GM19023 (cell line): ENCODE results near the gene CERS6.
"Not testable (repeated sequence)": the region's sequence is repeated elsewhere in the genome, so short reads cannot be mapped to it uniquely, and the experiment has no call there.

Source experiments
- ATAC-seq: cut with Tn5 transposase; IDR thresholded peaks from one replicate; pipeline ENCODE4 v1.9.1; 2021; ENCODE audit warnings: mild to moderate bottlenecking, moderate library complexity; ENCODE audit not compliant: unreplicated experiment

The CERS6 gene, protein sequence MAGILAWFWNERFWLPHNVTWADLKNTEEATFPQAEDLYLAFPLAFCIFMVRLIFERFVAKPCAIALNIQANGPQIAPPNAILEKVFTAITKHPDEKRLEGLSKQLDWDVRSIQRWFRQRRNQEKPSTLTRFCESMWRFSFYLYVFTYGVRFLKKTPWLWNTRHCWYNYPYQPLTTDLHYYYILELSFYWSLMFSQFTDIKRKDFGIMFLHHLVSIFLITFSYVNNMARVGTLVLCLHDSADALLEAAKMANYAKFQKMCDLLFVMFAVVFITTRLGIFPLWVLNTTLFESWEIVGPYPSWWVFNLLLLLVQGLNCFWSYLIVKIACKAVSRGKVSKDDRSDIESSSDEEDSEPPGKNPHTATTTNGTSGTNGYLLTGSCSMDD

DNA sequence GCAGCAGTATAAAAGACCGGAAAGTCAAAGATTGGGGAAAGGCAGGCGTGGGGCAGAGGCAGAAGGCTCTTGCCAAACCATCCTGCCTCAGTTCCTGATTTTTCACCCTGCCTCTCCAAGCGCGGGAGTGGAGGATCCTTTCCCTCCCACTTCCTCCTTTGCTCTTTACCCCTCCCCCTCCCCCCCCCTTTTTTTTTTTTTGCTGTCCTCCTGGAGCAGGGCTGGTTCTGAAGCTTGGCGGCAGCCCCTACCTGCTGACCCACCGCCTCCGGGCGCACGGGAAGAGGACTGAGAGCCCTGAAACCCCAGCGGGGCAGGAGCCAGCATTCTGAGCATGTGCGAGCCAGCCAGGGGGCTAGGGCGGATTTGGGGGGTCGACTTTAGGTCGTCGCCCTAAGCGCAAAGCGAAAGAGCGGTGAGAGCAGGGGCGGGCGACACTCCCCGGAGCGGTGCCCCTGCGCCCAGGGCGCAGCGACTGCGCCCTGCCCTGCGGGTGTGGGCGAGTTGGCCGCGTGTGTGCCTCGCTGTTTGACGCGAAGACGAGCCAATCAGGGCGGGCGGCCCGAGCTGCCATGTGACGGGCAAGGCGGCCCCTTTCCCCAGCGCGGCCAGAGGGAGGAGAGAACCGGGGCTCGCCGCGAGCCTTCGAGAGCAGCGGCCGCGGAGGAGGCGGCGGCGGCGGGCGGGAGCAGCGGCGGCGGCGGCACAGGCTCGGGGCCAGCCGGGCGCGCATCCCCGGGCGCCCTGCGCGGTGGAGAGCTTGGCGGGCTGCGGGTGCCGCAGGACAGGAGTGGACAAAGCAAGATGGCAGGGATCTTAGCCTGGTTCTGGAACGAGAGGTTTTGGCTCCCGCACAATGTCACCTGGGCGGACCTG lies at the start of gene CERS6:
CERS6 (plus strand) TSS at position 628 of the 876 bp plus-strand sequence; CDS start at position 805, 177 bp downstream.
- peak; percentile 95 for ATAC-seq

DNA sequence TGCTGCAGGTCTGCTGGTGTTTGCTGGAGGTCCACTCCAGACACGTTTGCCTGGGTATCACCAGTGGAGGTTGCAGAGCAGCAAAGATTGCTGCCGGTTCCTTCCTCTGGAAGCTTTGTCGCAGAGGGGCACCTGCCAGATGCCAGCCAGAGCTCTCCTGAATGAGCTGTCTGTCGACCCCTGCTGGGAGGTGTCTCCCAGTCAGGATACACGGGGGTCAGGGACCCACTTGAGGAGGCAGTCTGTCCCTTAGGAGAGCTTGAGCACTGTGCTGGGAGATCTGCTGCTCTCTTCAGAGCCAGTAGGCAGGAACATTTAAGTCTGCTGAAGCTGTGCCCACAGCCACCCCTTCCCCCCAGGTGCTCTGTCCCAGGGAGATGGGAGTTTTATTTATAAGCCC lies 43.8 kb upstream of the CERS6 start:
- not testable (repeated sequence) for ATAC-seq

GRCh38 chr2:168413101-168413500 lies 43.0 kb upstream of the CERS6 start:
- not testable (repeated sequence) for ATAC-seq

GRCh38 chr2:168416555-168416954 lies 39.5 kb upstream of the CERS6 start:
- ATAC-seq = no peak

DNA sequence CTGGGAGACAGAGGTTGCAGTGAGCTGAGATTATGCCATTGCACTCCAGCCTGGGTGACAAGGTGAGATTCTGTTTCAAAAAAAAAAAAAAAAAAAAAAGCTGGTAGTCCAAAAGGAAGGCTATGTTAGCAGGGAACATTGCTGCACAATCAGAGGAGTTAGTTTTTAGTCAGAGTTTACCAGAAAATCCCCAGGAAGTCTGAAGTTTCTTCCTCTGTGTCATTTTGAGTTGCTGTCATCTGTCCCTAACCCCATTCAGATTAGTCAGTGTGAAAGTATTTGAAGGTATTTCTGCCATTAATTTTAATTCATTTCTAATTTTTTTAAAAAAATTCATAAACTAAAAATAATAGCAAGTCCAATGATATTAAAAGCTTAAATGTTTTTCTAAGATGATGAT lies 33.5 kb upstream of the CERS6 start:
- peak; percentile 71 for ATAC-seq

DNA sequence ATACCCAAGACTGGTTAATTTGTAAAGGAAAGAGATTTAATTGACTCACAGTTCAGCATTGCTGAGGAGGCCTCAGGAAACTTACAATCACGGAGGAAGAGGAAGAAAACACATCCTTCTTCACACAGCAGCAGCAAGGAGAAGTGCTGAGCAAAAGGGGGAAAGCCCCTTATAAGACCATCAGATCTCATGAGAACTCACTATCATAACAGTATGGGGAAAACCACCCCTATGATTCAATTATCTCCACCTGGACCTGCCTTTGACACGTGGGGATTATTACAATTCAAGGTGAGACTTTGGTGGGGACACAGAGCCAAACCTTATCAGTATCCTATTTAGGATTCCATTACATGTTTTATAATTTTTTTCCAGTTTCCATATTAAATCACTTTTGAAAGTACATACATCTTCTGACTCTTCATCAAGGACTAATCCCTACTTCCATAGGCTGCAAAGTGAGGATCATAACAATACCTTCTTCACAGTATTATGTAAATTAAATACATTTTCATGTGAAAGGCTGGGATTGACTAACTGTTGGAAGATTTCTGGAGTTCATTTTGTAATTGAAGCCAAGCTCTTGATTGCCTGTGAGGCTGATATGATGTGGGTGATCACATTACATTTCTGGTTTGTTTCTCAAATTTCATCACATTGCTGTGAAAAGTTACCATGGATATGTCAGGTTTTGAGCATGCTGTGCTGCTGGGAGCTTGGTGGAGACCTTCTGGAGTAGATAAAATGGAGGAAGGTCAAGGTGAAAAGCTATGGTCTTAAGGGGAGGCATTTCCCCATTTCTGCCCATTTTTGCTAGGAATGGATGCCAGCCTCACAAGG lies 31.7 kb upstream of the CERS6 start:
- no peak for ATAC-seq

DNA sequence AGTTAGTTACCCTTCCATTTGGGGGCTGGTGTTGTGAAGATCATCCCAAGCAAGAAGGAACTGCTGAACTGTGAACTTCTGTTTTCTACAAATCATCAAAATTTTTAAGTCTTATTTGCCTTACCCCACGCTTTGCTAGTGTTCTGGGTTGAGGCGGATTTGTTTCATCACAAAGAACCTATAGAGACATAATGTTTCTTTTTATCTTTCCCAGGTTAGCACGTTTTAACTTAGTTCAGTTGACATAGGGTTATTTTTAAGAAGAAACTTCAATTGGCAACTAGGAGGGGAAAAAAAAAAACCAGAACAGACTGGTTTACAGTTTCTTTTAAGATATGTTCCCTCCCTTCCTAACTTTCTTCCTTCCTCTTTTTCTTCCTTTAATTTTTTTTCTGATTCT lies 31.1 kb upstream of the CERS6 start:
- no peak for ATAC-seq

DNA sequence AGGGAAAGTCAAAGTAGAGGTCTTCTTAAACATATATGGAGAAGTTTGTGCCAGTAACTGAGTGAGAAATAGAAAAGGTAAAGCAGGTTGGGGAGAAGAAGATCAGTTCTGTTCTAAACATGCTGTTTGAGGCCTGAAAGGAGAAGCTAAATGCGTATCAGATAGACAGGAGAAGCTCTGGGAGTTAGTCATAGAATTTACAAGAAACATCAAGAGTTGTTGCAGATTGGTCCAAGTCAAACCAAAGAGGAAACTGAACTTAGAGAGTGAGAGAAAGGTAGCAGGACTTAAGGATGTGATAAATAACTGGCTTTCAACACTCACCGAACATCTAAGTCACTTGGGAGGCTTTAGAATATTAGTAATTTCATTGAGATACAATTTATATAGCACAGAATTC lies 29.2 kb upstream of the CERS6 start:
- no peak for ATAC-seq

- ATAC-seq = no peak
These were observed 28.6 kb upstream of the CERS6 start for GRCh38 chr2:168427451-168427850.

- no peak for ATAC-seq
These were observed 27.6 kb upstream of the CERS6 start for GRCh38 chr2:168428431-168428830.

- no peak for ATAC-seq
These were observed 26.1 kb upstream of the CERS6 start for GRCh38 chr2:168429988-168430387.

DNA sequence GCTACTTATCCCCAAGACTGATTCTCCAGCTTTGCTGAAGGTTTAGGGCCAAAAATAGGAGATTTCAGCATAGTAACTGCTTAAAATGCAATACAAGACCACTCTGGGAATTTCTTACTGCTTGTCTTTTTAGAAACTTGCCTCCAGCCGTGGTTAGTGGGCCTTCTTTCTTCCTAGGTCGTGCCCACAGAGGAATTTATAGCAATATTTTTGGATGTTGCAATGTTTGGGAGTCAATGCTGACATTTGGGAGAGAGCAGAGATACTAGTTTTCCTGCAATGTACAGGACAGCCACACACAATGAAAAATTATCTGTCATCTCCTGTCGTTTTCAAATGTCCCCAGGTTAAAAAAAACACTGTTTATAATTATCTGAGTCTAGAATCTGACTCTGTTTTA lies 25.6 kb upstream of the CERS6 start:
- ATAC-seq = no peak

- no peak for ATAC-seq
These were observed 24.6 kb upstream of the CERS6 start for GRCh38 chr2:168431301-168432024.

DNA sequence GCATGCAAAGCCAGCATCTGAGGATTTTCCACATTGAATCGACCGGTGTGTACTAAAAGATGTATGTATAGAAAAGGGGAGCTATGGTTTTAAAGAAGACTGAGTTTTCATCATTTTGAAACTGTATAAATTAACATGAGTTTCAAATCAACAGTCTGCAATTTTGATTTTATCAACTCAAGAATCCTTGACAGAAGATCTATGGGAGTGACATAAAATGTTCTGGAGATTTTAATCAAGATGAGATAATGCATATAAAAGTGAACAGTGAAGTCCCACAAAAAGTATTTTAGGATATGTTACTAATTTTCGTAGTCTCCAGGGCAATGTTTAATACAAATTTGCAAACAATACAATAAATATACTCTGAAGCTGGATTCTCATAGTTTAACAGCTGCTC lies 24.0 kb upstream of the CERS6 start:
- ATAC-seq = no peak

DNA sequence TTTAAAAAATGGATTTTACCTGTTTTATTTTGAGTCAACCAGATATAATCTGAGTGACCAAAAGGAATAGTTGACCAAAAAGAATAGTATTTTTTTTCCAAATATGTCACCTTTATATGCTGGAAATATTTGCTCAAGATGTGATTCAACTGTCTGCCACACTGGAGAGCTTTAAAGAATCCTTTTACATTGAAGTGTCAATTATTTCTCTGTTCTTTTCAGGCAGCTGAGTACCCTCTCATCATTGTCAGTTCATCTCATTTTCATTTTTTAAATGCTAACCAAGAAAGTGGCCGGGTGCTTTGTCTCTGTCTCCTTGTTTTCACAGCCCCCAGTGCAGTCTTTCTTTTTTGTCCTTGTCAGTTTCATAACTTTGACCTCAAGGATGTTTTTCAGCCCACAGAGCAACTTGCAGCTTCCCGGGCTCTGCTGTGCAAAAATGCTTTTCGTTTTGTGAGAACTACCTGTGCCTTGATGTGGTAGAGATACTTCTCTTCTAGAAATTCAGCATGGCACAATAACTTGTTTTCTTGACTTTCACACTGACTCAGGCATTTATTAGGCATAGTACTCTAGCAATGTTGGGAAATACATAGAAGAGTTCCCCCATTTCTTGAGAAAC lies 23.4 kb upstream of the CERS6 start:
- peak; percentile 69 for ATAC-seq

GRCh38 chr2:168433527-168433926 lies 22.5 kb upstream of the CERS6 start:
- no peak for ATAC-seq

- ATAC-seq = no peak
These were observed 21.9 kb upstream of the CERS6 start for GRCh38 chr2:168434146-168434545.

DNA sequence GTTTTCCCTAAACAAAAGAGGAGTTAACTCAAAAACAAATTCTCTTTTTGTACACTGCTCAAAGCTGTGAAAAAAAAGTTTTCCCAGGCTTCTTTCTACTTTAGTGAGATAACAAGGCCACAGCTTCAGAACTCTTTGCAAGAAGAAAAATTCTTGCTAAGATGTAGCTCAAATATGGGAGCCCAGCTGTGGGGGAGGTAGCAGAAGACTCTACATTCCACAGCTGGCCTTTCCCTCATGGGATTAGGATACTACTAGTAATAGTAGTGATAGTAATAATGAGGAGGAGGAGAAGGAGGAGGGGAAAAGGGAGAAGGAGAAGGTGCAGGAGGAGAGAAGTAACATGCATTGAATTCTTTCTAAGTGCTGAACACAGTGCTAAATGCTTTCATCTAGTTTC lies 19.2 kb upstream of the CERS6 start:
- ATAC-seq = no peak

DNA sequence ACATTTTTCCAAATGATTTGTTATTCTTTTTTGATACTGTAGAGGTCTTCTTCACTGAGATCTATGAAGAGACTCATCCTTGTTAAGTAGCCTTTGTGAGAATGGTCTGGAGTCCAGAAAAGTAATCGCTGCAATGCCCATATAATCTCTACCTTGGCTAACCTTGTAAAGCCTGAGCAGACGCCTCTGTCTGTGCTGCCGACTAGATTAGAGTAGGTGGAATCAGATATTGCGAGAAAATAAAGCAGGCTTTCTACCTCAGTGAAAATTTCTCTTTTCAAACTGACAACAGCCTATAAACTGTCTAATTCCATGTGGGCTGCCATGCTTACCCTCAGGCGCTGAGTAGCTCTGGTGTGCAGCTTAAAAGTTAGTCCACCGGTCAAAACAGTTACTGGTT lies 17.5 kb upstream of the CERS6 start:
- ATAC-seq = no peak

DNA sequence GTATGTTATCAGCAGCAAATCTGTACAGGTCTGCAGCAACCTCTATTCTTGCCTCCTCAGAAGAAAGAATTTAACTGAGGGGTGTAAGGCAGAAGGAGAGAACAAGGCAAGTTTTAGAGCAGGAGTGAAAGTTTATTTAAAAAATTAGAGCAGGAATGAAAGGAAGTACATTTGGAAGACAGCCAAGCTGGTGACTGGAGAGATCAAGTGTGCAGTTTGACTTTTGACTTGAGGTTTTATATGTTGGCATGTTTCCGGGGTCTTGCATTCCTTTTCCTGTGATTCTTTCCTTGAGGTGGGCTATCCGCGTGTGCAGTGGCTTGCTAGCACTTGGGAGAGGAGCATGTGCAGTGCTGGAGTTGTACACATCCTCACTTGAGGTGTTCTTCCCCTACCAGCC lies 16.5 kb upstream of the CERS6 start:
- ATAC-seq = no peak
